HG02798 (cell line): Measurements from ENCODE around the gene CMIP.
"Not testable (repeated sequence)": the region's sequence is repeated elsewhere in the genome, so short reads cannot be mapped to it uniquely, and the experiment has no call there.

Source experiments
- ATAC-seq: cut with Tn5 transposase; IDR thresholded peaks from one replicate; pipeline ENCODE4 v1.9.1; 2021; ENCODE audit warnings: mild to moderate bottlenecking; ENCODE audit not compliant: unreplicated experiment, poor library complexity

The CMIP gene

GRCh38 chr16:81718637-81719036 is 274.0 kb downstream of the CMIP start:
- ATAC-seq: no peak

GRCh38 chr16:81719993-81720392 is 275.4 kb downstream of the CMIP start:
- no peak for ATAC-seq

GRCh38 chr16:81720973-81721906 is 276.6 kb downstream of the CMIP start:
- ATAC-seq: no peak

GRCh38 chr16:81723098-81723723 is 278.6 kb downstream of the CMIP start:
- peak; percentile 82 for ATAC-seq

GRCh38 chr16:81728435-81728834 is 283.8 kb downstream of the CMIP start:
- no peak for ATAC-seq

- no peak for ATAC-seq
Observed at GRCh38 chr16:81729451-81729850, 284.8 kb downstream of the CMIP start.

- peak; percentile 84 for ATAC-seq
Observed at GRCh38 chr16:81730090-81731051, 285.8 kb downstream of the CMIP start.

- ATAC-seq: no peak
Observed at GRCh38 chr16:81731649-81732048, 287.0 kb downstream of the CMIP start.

- no peak for ATAC-seq
Observed at GRCh38 chr16:81732699-81733098, 288.1 kb downstream of the CMIP start.

GRCh38 chr16:81733295-81733694 is 288.7 kb downstream of the CMIP start:
- no peak for ATAC-seq

GRCh38 chr16:81734632-81735434 is 290.2 kb downstream of the CMIP start:
- no peak for ATAC-seq

- peak; percentile 68 for ATAC-seq
Observed at GRCh38 chr16:81737885-81738536, 293.4 kb downstream of the CMIP start.

GRCh38 chr16:81738783-81739496 is 294.3 kb downstream of the CMIP start:
- ATAC-seq: no peak

- ATAC-seq: no peak
Observed at GRCh38 chr16:81739503-81739902, 294.9 kb downstream of the CMIP start.

GRCh38 chr16:81740169-81740568 is 295.6 kb downstream of the CMIP start:
- ATAC-seq: peak; percentile 80

GRCh38 chr16:81741430-81741770 is 296.8 kb downstream of the CMIP start:
- ATAC-seq: not testable (repeated sequence)

GRCh38 chr16:81744385-81744784 is 299.8 kb downstream of the CMIP start:
- ATAC-seq: no peak

GRCh38 chr16:81744911-81745310 is 300.3 kb downstream of the CMIP start:
- ATAC-seq: no peak
